Activated CD8-positive, alpha-beta memory T cell treated with anti-CD3 and anti-CD28 coated beads for 24 hours (primary cell): ENCODE measurements around the gene UPK3B.
"Not testable (repeated sequence)": the region's sequence is repeated elsewhere in the genome, so short reads cannot be mapped to it uniquely, and the experiment has no call there.

Experiments
- DNase-seq: peaks from one replicate; pipeline ENCODE4 v3.0.0-alpha.2; 2020

The UPK3B gene

GRCh38 chr7:76509931-76510877 lies at the start of gene UPK3B:
TSS of gene UPK3B (plus strand) at chr7:76510552. CDS start at chr7:76510653, 101 bp downstream.
- peak; percentile 51 for DNase-seq

GRCh38 chr7:76460767-76461166 lies 49.6 kb upstream of the UPK3B start:
- not testable (repeated sequence) for DNase-seq

- peak; percentile 89 for DNase-seq
Observed at GRCh38 chr7:76461464-76462101, 48.8 kb upstream of the UPK3B start, which contains the start of gene DTX2. TSS of gene DTX2 (plus strand) at chr7:76461709. CDS start at chr7:76480510, 18,801 bp downstream.

- DNase-seq, result not testable (repeated sequence)
Observed at GRCh38 chr7:76462271-76462882, 48.0 kb upstream of the UPK3B start.

- not testable (repeated sequence) for DNase-seq
Observed at GRCh38 chr7:76464959-76465358, 45.4 kb upstream of the UPK3B start.

GRCh38 chr7:76465950-76466349 lies 44.4 kb upstream of the UPK3B start:
- DNase-seq, result not testable (repeated sequence)

GRCh38 chr7:76467743-76468404 lies 42.5 kb upstream of the UPK3B start:
- DNase-seq, result not testable (repeated sequence)

GRCh38 chr7:76471556-76472221 lies 38.7 kb upstream of the UPK3B start:
- not testable (repeated sequence) for DNase-seq

GRCh38 chr7:76473097-76473496 lies 37.3 kb upstream of the UPK3B start:
- DNase-seq, result not testable (repeated sequence)

- not testable (repeated sequence) for DNase-seq
Observed at GRCh38 chr7:76476280-76476679, 34.1 kb upstream of the UPK3B start.

- not testable (repeated sequence) for DNase-seq
Observed at GRCh38 chr7:76476742-76477474, 33.4 kb upstream of the UPK3B start.

- DNase-seq, result not testable (repeated sequence)
Observed at GRCh38 chr7:76479628-76480027, 30.7 kb upstream of the UPK3B start.

GRCh38 chr7:76480403-76481253 lies 29.7 kb upstream of the UPK3B start:
- not testable (repeated sequence) for DNase-seq

GRCh38 chr7:76482660-76483059 lies 27.7 kb upstream of the UPK3B start:
- not testable (repeated sequence) for DNase-seq

GRCh38 chr7:76483081-76483480 lies 27.3 kb upstream of the UPK3B start:
- DNase-seq, result not testable (repeated sequence)

- not testable (repeated sequence) for DNase-seq
Observed at GRCh38 chr7:76484456-76484855, 25.9 kb upstream of the UPK3B start.

- not testable (repeated sequence) for DNase-seq
Observed at GRCh38 chr7:76485822-76486610, 24.3 kb upstream of the UPK3B start.

GRCh38 chr7:76486618-76487017 lies 23.7 kb upstream of the UPK3B start:
- DNase-seq, result not testable (repeated sequence)

- DNase-seq, result not testable (repeated sequence)
Observed at GRCh38 chr7:76487969-76488368, 22.4 kb upstream of the UPK3B start.
